T-helper 9 cell (primary cell): ENCODE measurements around the gene KANSL1.
"Not testable (repeated sequence)": the region's sequence is repeated elsewhere in the genome, so short reads cannot be mapped to it uniquely, and the experiment has no call there.

Source experiments
- DNase-seq: peaks from one replicate; pipeline ENCODE4 v3.0.0-alpha.2; 2020

KANSL1 gene

GRCh38 chr17:46019408-46019925 lies 173.8 kb downstream of the KANSL1 start:
- not testable (repeated sequence) for DNase-seq

GRCh38 chr17:46013502-46014165 lies 179.6 kb downstream of the KANSL1 start:
- no peak for DNase-seq

GRCh38 chr17:46013127-46013501 lies 180.1 kb downstream of the KANSL1 start:
- no peak for DNase-seq

- DNase-seq: no peak
Measured at GRCh38 chr17:46012506-46013079, 180.6 kb downstream of the KANSL1 start.

GRCh38 chr17:46011711-46012505 lies 181.3 kb downstream of the KANSL1 start:
- no peak for DNase-seq

GRCh38 chr17:46010597-46011186 lies 182.5 kb downstream of the KANSL1 start:
- no peak for DNase-seq

- no peak for DNase-seq
Measured at GRCh38 chr17:46009681-46010596, 183.3 kb downstream of the KANSL1 start.

GRCh38 chr17:46008591-46008990 lies 184.6 kb downstream of the KANSL1 start:
- no peak for DNase-seq

- DNase-seq: no peak
Measured at GRCh38 chr17:46007461-46007965, 185.7 kb downstream of the KANSL1 start.

GRCh38 chr17:46006082-46006481 lies 187.1 kb downstream of the KANSL1 start:
- DNase-seq: not testable (repeated sequence)

- no peak for DNase-seq
Measured at GRCh38 chr17:46003907-46004748, 189.1 kb downstream of the KANSL1 start.

GRCh38 chr17:46002973-46003316 lies 190.3 kb downstream of the KANSL1 start:
- no peak for DNase-seq

- DNase-seq: peak; percentile 63
Measured at GRCh38 chr17:46002311-46002972, 190.8 kb downstream of the KANSL1 start.

GRCh38 chr17:46001390-46002310 lies 191.6 kb downstream of the KANSL1 start:
- no peak for DNase-seq

GRCh38 chr17:46000757-46001156 lies 192.5 kb downstream of the KANSL1 start:
- DNase-seq: no peak

GRCh38 chr17:46000292-46000691 lies 192.9 kb downstream of the KANSL1 start:
- no peak for DNase-seq

GRCh38 chr17:45999900-46000290 lies 193.3 kb downstream of the KANSL1 start:
- no peak for DNase-seq

- no peak for DNase-seq
Measured at GRCh38 chr17:45998987-45999899, 194.0 kb downstream of the KANSL1 start, which contains the start of gene STH. TSS of gene STH (plus strand) at chr17:45999250. CDS start at chr17:45999280, 30 bp downstream.
